K562 (cell line): ENCODE measurements around the gene PRUNE1. TPM values are rescaled to one million over a fixed set of nuclear protein-coding genes. Genes with fewer than 3 reads are reported as not detected.

ENCODE experiments used
- KLF13 ChIP-seq: fragments of 450-650 bp; IDR thresholded peaks from 2 replicates; pipeline ENCODE4 v1.6.1; 2016; ENCODE audit warnings: missing genetic modification characterization, low read depth, mild to moderate bottlenecking, missing compliant biosample characterization, moderate library complexity, borderline replicate concordance
- MYC ChIP-seq, 2 experiments: fragments of 250-450 bp in 1 of 2; sonication (Bioruptor Pico) in 1 of 2; IDR thresholded peaks; 2 replicates each; pipeline versions ENCODE4 v1.5.1 to v1.6.1; 2012 to 2021; ENCODE audit warnings: low read depth in 2 of 2, borderline replicate concordance in 1 of 2, improper control_type of control experiment in 1 of 2, low read length in 1 of 2, mild to moderate bottlenecking in 1 of 2, moderate library complexity in 1 of 2
- NFIC ChIP-seq: fragments of 450-650 bp; IDR thresholded peaks from 2 replicates; pipeline ENCODE4 v1.6.1; 2017; ENCODE audit warnings: mild to moderate bottlenecking, inconsistent platforms
- NFYB ChIP-seq: IDR thresholded peaks from 2 replicates; pipeline ENCODE4 v1.6.1; 2011; ENCODE audit warnings: mild to moderate bottlenecking, moderate library complexity; ENCODE audit not compliant: insufficient read length; ENCODE audit errors: extremely low read depth
- PCBP2 ChIP-seq: fragments of 200-400 bp; formaldehyde crosslinking; IDR thresholded peaks from 2 replicates; pipeline ENCODE4 v1.6.1; 2018; ENCODE audit warnings: low read length, low read depth, mild to moderate bottlenecking, moderate library complexity; ENCODE audit not compliant: poor library complexity, severe bottlenecking
- POLR3G ChIP-seq: IDR thresholded peaks from 2 replicates; pipeline ENCODE4 v1.6.1; 2011; ENCODE audit not compliant: insufficient read length, insufficient replicate concordance; ENCODE audit errors: extremely low read depth
- RBM15 ChIP-seq: fragments of 200-400 bp; formaldehyde crosslinking; IDR thresholded peaks from 2 replicates; pipeline ENCODE4 v1.6.1; 2018; ENCODE audit warnings: mild to moderate bottlenecking, low read length, moderate library complexity; ENCODE audit not compliant: insufficient read depth
- SAFB2 ChIP-seq: fragments of 200-400 bp; formaldehyde crosslinking; IDR thresholded peaks from 2 replicates; pipeline ENCODE4 v1.6.1; 2018; ENCODE audit warnings: borderline replicate concordance, low read length, low read depth, moderate library complexity; ENCODE audit not compliant: severe bottlenecking
- SETDB1 ChIP-seq: IDR thresholded peaks from one replicate; pipeline ENCODE4 v1.6.1; 2012; ENCODE audit warnings: low read length, control low read depth, inconsistent platforms
- TAL1 ChIP-seq: fragments of 450-650 bp; IDR thresholded peaks from 2 replicates; pipeline ENCODE4 v1.6.1; 2016; ENCODE audit warnings: mild to moderate bottlenecking
- TRIM28 ChIP-seq: fragments of 450-650 bp; IDR thresholded peaks from 2 replicates; pipeline ENCODE4 v1.6.1; 2017
- polyA plus RNA-seq, 8 experiments: library from polyadenylated mRNA; depleted of rRNA in 4 of 8; stranded (reverse) in 5 of 8; unstranded in 3 of 8; fragments of >200 nt; fragmentation: Nextera tagmentation in 2 of 8; fragmentation: Illumina TruSeq in 1 of 8; extraction: Ambion mirVana in 2 of 8; extraction: Trizol in 1 of 8; gene quantifications; 2 replicates each; pipeline versions ENCODE4 v1.2.1 to v1.2.3, GENCODE V29; 2011 to 2014; ENCODE audit warnings: inconsistent platforms in 1 of 8, missing spikeins in 1 of 8
- total RNA-seq, 7 experiments: library from RNA; depleted of rRNA in 6 of 7; stranded (reverse); fragments of >200 nt in 6 of 7; fragmentation: Illumina TruSeq in 2 of 7; extraction: Trizol in 2 of 7; gene quantifications; 2 replicates each; pipeline versions ENCODE4 v1.2.1 to v1.2.3, GENCODE V29; 2011 to 2021; ENCODE audit warnings: low replicate concordance in 1 of 7
- TF ChIP-seq, protein P1 (sequence below), 2 experiments: fragments of 150-350 bp in 1 of 2; IDR thresholded peaks; 2 replicates each; pipeline ENCODE4 v1.6.1; 2012 to 2016; ENCODE audit warnings: low read depth in 2 of 2, low read length in 2 of 2, mild to moderate bottlenecking in 1 of 2, moderate library complexity in 1 of 2
- TF ChIP-seq, protein P2 (sequence below): fragments of 450-650 bp; IDR thresholded peaks from 2 replicates; pipeline ENCODE4 v1.6.1; 2014; ENCODE audit warnings: low read depth, mild to moderate bottlenecking, moderate library complexity, borderline replicate concordance
- TF ChIP-seq, protein P3 (sequence below): sonication (generic); formaldehyde crosslinking; IDR thresholded peaks from 2 replicates; pipeline ENCODE4 v1.8.0; 2022; ENCODE audit warnings: missing genetic modification reagents, mild to moderate bottlenecking, borderline replicate concordance

The PRUNE1 gene
- total and polyA plus RNA-seq, 9 of the 15 experiments (the other 6 are each of a cell fraction or from before 2014, with no cell fraction given), result 16.7 to 48.3 (median 26.2) TPM

DNA sequence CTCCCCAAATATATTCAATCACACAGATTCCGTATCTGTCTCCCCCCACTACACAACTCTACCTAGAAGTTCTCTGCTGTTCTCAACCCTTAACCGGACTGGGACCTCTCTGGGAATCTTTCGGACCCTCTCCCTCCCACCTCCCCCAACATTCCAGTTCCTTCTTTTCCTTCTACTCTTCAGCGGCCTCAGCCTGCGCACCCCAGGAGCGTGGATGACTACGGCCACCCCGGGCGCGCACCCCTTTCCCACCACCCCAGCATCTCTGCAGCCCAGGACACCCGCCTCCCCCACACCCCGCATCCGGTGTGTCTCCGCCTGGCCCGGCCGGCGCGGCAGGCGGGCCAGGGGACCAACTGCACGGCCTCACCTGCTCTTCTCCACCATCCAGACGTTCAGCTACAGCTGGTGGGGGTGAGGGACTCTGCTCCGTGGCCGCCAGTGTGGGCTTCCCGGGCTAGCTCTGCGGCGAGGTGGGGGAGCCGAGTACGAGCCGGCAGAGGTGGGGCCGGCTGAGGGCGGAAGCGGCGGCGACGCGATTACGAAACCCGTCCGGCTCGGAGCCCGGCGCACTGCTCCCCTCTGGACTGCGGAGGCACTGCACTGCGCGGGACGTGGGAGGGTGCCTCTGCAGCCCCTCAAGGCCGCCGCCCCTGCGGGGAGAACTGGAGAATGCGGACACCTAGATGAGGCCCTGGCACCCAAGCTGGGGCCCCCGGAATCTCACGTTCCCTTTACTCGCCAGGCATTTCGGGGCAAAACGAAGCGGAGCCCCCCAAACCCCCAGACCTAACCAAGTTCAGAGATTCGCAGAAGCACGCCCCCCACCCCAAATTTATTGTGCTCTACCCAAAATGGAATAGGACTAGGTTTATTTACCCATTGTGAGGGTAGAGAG lies 51.1 kb downstream of the PRUNE1 start, which contains the start of gene CDC42SE1 (continued):
- TF ChIP-seq, protein P1, sequence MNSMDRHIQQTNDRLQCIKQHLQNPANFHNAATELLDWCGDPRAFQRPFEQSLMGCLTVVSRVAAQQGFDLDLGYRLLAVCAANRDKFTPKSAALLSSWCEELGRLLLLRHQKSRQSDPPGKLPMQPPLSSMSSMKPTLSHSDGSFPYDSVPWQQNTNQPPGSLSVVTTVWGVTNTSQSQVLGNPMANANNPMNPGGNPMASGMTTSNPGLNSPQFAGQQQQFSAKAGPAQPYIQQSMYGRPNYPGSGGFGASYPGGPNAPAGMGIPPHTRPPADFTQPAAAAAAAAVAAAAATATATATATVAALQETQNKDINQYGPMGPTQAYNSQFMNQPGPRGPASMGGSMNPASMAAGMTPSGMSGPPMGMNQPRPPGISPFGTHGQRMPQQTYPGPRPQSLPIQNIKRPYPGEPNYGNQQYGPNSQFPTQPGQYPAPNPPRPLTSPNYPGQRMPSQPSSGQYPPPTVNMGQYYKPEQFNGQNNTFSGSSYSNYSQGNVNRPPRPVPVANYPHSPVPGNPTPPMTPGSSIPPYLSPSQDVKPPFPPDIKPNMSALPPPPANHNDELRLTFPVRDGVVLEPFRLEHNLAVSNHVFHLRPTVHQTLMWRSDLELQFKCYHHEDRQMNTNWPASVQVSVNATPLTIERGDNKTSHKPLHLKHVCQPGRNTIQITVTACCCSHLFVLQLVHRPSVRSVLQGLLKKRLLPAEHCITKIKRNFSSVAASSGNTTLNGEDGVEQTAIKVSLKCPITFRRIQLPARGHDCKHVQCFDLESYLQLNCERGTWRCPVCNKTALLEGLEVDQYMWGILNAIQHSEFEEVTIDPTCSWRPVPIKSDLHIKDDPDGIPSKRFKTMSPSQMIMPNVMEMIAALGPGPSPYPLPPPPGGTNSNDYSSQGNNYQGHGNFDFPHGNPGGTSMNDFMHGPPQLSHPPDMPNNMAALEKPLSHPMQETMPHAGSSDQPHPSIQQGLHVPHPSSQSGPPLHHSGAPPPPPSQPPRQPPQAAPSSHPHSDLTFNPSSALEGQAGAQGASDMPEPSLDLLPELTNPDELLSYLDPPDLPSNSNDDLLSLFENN (IDR thresholded peaks at IDR 0.05; ENCODE audit: low read depth in 2 of 2, low read length in 2 of 2), result peak in 1 of 2 experiments; percentile 28; a peak in 1 of 4 replicates
- TF ChIP-seq SAFB2, result no peak
- TF ChIP-seq, protein P2, sequence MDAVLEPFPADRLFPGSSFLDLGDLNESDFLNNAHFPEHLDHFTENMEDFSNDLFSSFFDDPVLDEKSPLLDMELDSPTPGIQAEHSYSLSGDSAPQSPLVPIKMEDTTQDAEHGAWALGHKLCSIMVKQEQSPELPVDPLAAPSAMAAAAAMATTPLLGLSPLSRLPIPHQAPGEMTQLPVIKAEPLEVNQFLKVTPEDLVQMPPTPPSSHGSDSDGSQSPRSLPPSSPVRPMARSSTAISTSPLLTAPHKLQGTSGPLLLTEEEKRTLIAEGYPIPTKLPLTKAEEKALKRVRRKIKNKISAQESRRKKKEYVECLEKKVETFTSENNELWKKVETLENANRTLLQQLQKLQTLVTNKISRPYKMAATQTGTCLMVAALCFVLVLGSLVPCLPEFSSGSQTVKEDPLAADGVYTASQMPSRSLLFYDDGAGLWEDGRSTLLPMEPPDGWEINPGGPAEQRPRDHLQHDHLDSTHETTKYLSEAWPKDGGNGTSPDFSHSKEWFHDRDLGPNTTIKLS, result peak; percentile 49; the same call in 1 of the 2 replicates
- TF ChIP-seq PCBP2, result no peak
- TF ChIP-seq NFIC, result peak; percentile 41
- no peak for TF ChIP-seq RBM15
- peak; percentile 51; the same call in 1 of the 2 replicates for TF ChIP-seq MYC (IDR thresholded peaks at IDR 0.05; ENCODE audit: low read depth, low read length)
- no peak; the same call in 1 of the 2 replicates for TF ChIP-seq MYC (CRISPR knock-in tag; IDR thresholded peaks at IDR 0.05; ENCODE audit: borderline replicate concordance, low read depth)
- peak; percentile 31; the same call in 1 of the 2 replicates for TF ChIP-seq KLF13
- TF ChIP-seq POLR3G, result no peak
- TF ChIP-seq, protein P3, sequence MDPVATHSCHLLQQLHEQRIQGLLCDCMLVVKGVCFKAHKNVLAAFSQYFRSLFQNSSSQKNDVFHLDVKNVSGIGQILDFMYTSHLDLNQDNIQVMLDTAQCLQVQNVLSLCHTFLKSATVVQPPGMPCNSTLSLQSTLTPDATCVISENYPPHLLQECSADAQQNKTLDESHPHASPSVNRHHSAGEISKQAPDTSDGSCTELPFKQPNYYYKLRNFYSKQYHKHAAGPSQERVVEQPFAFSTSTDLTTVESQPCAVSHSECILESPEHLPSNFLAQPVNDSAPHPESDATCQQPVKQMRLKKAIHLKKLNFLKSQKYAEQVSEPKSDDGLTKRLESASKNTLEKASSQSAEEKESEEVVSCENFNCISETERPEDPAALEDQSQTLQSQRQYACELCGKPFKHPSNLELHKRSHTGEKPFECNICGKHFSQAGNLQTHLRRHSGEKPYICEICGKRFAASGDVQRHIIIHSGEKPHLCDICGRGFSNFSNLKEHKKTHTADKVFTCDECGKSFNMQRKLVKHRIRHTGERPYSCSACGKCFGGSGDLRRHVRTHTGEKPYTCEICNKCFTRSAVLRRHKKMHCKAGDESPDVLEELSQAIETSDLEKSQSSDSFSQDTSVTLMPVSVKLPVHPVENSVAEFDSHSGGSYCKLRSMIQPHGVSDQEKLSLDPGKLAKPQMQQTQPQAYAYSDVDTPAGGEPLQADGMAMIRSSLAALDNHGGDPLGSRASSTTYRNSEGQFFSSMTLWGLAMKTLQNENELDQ (CRISPR knock-in tag), result no peak; the same call in 1 of the 2 replicates
- TF ChIP-seq NFYB, result no peak
- TF ChIP-seq SETDB1, result no peak
- TF ChIP-seq TAL1, result peak; percentile 2; the same call in 1 of the 2 replicates
- TF ChIP-seq TRIM28, result no peak
